GM12878 (cell line): ENCODE measurements around the gene FGFR1OP2. TPM values are rescaled to one million over a fixed set of nuclear protein-coding genes. Genes with fewer than 3 reads are reported as not detected.
"Not testable (repeated sequence)": the region's sequence is repeated elsewhere in the genome, so short reads cannot be mapped to it uniquely, and the experiment has no call there.

Source experiments
- ATAC-seq: fragments of 200-7000 bp; cut with Tn5 transposase; 3 replicates; pipeline ENCODE4 v1.9.1; 2020; ENCODE audit warnings: mild to moderate bottlenecking, moderate library complexity
- BruUV-seq: library from RNA; stranded (reverse); fragments of 400-500 nt; replicated peaks from 2 replicates; lab custom pipeline; 2021; lab: Mats Ljungman, UMichigan
- CTCF ChIA-PET: fragments of 300-600 bp; sonication (Branson Sonifier 250); formaldehyde crosslinking; extraction: SDS; loops from one replicate; lab custom pipeline; 2021; ENCODE audit warnings: inconsistent platforms; lab: Yijun Ruan, JAX
- POLR2A ChIA-PET: fragments of 350-600 bp; formaldehyde crosslinking; extraction: SDS; loops from one replicate; lab custom pipeline; 2021; ENCODE audit warnings: inconsistent platforms; lab: Charles Lee
- RAD21 ChIA-PET: fragments of 300-600 bp; sonication (Branson Sonifier 250); formaldehyde crosslinking; loops from one replicate; lab custom pipeline; 2023; ENCODE audit warnings: antibody characterized with exemption; ENCODE audit not compliant: unreplicated experiment; lab: Charles Lee
- SMC1A ChIA-PET: fragments of 300-600 bp; sonication (Branson Sonifier 250); formaldehyde crosslinking; loops from one replicate; lab custom pipeline; 2023; ENCODE audit not compliant: unreplicated experiment, uncharacterized antibody; lab: Charles Lee
- DNase-seq: peaks from one replicate; pipeline ENCODE4 v3.0.0-alpha.2; 2011; ENCODE audit warnings: low read depth, low spot score
- FAIRE-seq: peaks from 3 replicates; lab custom pipeline; 2011; peaks lifted over from hg19 to GRCh38; lab: Jason Lieb, UNC
- H2AFZ ChIP-seq: 2 replicates; pipeline ENCODE4 v1.6.0; 2011; ENCODE audit warnings: low read depth, low read length, control low read depth; ENCODE audit not compliant: control insufficient read depth
- H3K27ac ChIP-seq: 2 replicates; pipeline ENCODE4 v1.5.1; 2011; ENCODE audit warnings: control low read depth; ENCODE audit not compliant: control insufficient read depth, insufficient read depth
- H3K27me3 ChIP-seq, 2 experiments: replicated peaks in 1 of 2; 2 replicates each; pipeline versions ENCODE4 v1.6.0 to v1.6.1; 2011; ENCODE audit warnings: low read length in 1 of 2; ENCODE audit not compliant: control insufficient read depth in 2 of 2, insufficient read depth in 2 of 2
- H3K36me3 ChIP-seq, 2 experiments: 2 replicates each; pipeline ENCODE4 v1.5.1; 2011; ENCODE audit warnings: low read length in 1 of 2; ENCODE audit not compliant: control insufficient read depth in 2 of 2, insufficient read depth in 2 of 2
- H3K4me1 ChIP-seq: 2 replicates; pipeline ENCODE4 v1.6.1; 2011; ENCODE audit warnings: mild to moderate bottlenecking, low read length, moderate library complexity, mixed read lengths; ENCODE audit not compliant: control insufficient read depth, insufficient read depth
- H3K4me2 ChIP-seq: 2 replicates; pipeline ENCODE4 v1.6.0; 2011; ENCODE audit warnings: control low read depth; ENCODE audit not compliant: control insufficient read depth, insufficient read depth
- H3K4me3 ChIP-seq: fragments of 200-600 bp; sonication (generic); 2 replicates; pipeline ENCODE4 v1.5.1; 2016
- H3K79me2 ChIP-seq: 2 replicates; pipeline ENCODE4 v1.6.0; 2011; ENCODE audit warnings: low read length; ENCODE audit not compliant: control insufficient read depth, insufficient read depth
- H3K9ac ChIP-seq: 2 replicates; pipeline ENCODE4 v1.8.0; 2011; ENCODE audit warnings: low read length, control low read depth, mixed read lengths; ENCODE audit not compliant: control insufficient read depth, insufficient read depth
- H3K9me3 ChIP-seq: replicated peaks from 3 replicates; pipeline ENCODE4 v1.5.1; 2011; ENCODE audit warnings: mild to moderate bottlenecking, low read length; ENCODE audit not compliant: control insufficient read depth, insufficient read depth
- H4K20me1 ChIP-seq: 2 replicates; pipeline ENCODE4 v1.6.0; 2011; ENCODE audit not compliant: control insufficient read depth, insufficient read depth
- EED ChIP-seq: sonication (generic); IDR thresholded peaks from 2 replicates; pipeline ENCODE4 v1.6.1; 2016; ENCODE audit warnings: antibody characterized with exemption, low read depth
- WGBS: methylation state at CpG from one replicate; pipeline ENCODE4 v1.1.6; 2016; ENCODE audit warnings: low lambda C conversion rate; ENCODE audit not compliant: insufficient replicate concordance, insufficient coverage; ENCODE audit errors: missing lambda C conversion rate; 5-methylcytosine and 5-hydroxymethylcytosine counted together
- in situ Hi-C: fragments of 300-500 bp; cut with MboI; formaldehyde crosslinking; loops from 9 replicates; pipeline ENCODE4 v1.14.3; 2018; ENCODE audit warnings: mixed read lengths
- intact Hi-C: fragments of 100-400 bp; cut with micrococcal nuclease; formaldehyde crosslinking; loops from one replicate; pipeline ENCODE4 v1.14.2; 2022; ENCODE audit not compliant: unreplicated experiment
- polyA plus RNA-seq, 11 experiments: library from polyadenylated mRNA; depleted of rRNA in 4 of 11; unstranded in 6 of 11; stranded (reverse) in 5 of 11; fragments of >200 nt; fragmentation: Nextera tagmentation in 4 of 11; fragmentation: Illumina TruSeq in 1 of 11; extraction: Ambion mirVana in 4 of 11; extraction: Trizol in 1 of 11; gene quantifications; 1 replicate in 1 of 11; 2 replicates in 10 of 11; pipeline versions ENCODE4 v1.2.1 to v1.2.3, GENCODE V29; 2011 to 2016; ENCODE audit warnings: inconsistent platforms in 2 of 11, missing spikeins in 2 of 11, low read depth in 1 of 11
- total RNA-seq, 4 experiments: library from RNA; depleted of rRNA in 3 of 4; stranded (reverse); fragments of >200 nt in 3 of 4; fragmentation: Illumina TruSeq in 1 of 4; extraction: Trizol in 1 of 4; gene quantifications; 2 replicates each; pipeline versions ENCODE4 v1.2.1 to v1.2.3, GENCODE V29; 2013 to 2021
- TF ChIP-seq, protein P1 (sequence below): fragments of 450-650 bp; IDR thresholded peaks from 2 replicates; pipeline ENCODE4 v1.6.1; 2017; ENCODE audit warnings: mild to moderate bottlenecking, moderate library complexity

Gene FGFR1OP2
- total and polyA plus RNA-seq, 10 of the 15 experiments (the other 5 are each of a cell fraction or from before 2014, with no cell fraction given), result 28.5 to 59.1 (median 38.3) TPM

DNA sequence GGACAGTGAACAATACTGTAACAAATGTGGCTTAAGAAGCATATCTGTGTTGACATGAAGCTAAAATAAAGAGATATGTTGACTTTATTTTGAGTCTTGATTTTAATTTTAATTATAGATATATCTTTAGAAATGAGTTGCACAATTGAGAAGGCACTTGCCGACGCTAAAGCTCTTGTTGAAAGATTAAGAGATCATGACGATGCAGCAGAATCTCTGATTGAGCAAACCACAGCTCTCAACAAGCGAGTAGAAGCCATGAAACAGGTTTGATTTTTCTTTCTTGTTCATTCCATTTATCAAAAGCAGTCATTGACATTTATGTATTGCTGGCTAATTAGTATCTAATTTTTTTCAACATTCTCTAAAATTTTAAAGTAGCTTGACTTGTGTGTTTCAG, 15.8 kb downstream of the FGFR1OP2 start (continued):
- TF ChIP-seq, protein P1, sequence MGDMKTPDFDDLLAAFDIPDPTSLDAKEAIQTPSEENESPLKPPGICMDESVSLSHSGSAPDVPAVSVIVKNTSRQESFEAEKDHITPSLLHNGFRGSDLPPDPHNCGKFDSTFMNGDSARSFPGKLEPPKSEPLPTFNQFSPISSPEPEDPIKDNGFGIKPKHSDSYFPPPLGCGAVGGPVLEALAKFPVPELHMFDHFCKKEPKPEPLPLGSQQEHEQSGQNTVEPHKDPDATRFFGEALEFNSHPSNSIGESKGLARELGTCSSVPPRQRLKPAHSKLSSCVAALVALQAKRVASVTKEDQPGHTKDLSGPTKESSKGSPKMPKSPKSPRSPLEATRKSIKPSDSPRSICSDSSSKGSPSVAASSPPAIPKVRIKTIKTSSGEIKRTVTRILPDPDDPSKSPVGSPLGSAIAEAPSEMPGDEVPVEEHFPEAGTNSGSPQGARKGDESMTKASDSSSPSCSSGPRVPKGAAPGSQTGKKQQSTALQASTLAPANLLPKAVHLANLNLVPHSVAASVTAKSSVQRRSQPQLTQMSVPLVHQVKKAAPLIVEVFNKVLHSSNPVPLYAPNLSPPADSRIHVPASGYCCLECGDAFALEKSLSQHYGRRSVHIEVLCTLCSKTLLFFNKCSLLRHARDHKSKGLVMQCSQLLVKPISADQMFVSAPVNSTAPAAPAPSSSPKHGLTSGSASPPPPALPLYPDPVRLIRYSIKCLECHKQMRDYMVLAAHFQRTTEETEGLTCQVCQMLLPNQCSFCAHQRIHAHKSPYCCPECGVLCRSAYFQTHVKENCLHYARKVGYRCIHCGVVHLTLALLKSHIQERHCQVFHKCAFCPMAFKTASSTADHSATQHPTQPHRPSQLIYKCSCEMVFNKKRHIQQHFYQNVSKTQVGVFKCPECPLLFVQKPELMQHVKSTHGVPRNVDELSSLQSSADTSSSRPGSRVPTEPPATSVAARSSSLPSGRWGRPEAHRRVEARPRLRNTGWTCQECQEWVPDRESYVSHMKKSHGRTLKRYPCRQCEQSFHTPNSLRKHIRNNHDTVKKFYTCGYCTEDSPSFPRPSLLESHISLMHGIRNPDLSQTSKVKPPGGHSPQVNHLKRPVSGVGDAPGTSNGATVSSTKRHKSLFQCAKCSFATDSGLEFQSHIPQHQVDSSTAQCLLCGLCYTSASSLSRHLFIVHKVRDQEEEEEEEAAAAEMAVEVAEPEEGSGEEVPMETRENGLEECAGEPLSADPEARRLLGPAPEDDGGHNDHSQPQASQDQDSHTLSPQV, result no peak
- no peak for TF ChIP-seq EED

DNA sequence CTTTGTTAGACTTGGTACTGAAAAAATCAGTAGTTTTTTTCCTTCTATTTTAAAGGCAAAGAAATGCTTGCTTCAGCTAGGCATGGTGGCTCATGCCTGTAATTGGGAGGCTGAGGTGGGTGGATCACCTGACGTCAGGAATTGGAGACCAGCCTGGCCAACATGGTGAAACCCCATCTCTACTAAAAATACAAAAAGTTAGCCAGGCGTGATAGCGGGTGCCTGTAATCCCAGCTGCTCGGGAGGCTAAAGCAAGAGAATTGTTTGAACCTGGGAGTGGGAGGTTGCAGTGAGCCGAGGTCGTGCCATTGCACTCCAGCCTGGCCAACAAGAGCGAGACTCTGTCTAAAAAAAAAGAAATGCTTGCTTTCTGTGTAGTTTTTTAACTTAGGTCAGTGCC, 23.1 kb downstream of the FGFR1OP2 start:
- H3K27me3 ChIP-seq, H3K4me2 ChIP-seq, SMC1A ChIA-PET, in situ Hi-C loops, RAD21 ChIA-PET, DNase-seq, intact Hi-C loops, FAIRE-seq, H3K9ac ChIP-seq, BruUV-seq, H2AFZ ChIP-seq, H3K4me3 ChIP-seq, H3K9me3 ChIP-seq, H4K20me1 ChIP-seq, H3K27ac ChIP-seq, H3K79me2 ChIP-seq, H3K4me1 ChIP-seq, ATAC-seq: not testable (repeated sequence)
- CTCF ChIA-PET, result interaction anchor here (0.7 to 0.9 kb wide), 2 partner anchors 54 to 473 kb away, joined by 3 read pairs; no protein-coding TSS in a partner anchor
- 86% methylated on average over 7 of the region's 7 CpGs for WGBS
- POLR2A ChIA-PET, result interaction anchor here (1.3 kb wide), 1 partner anchor 10 kb away, joined by 3 read pairs; no protein-coding TSS in a partner anchor
- H3K36me3 ChIP-seq, result peaks cover 3 to 21% of the 10 kb centered on the region in 2 experiments; a peak in 2 of 4 replicates
